ENCODE results near the gene REELD1.

The REELD1 gene

DNA sequence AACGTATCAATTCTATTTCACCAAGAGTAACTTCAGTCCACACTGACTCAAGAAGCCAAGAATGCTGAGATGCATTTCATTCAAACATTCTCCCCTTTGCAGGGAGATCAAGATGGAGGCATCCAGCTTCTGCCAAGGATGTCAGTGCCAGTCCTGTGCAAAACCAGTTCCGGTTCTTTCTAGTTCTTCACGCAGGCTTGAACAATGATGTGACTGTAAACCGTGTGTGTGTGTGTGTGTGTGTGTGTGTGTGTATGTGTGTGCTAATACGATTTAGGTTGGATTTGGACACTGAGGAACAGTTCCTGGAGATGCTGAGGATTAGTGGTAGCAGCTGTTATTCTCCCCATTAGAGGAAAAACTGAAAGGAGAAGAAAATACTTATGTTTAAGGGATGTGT is at the start of gene REELD1:
Gene REELD1, plus strand, starts transcription at position 301 of the 400 bp plus-strand sequence. CDS start 2,415 bp downstream, outside the sequence.
- DNase-seq (ENCODE audit: low read depth), result no peak

DNA sequence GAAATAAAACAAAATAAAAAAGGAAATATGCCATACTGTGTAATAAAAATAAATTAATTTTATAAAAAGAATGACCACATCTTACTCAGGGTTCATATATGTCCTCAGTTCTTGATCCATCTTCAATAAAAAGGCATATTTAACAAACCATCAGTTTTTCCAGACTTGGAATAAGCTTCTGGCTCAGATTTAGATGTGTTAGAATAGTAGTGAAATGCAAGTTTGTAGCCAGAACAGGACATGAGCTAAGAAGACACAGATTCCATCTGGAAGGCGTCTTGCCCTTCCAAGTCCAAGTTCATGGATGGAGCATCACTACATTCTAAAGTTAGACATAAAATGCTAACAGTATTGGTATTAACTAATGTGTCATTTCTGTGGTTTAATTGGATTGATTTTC is 49.1 kb upstream of the REELD1 start:
- no peak for DNase-seq (ENCODE audit: low read depth)

DNA sequence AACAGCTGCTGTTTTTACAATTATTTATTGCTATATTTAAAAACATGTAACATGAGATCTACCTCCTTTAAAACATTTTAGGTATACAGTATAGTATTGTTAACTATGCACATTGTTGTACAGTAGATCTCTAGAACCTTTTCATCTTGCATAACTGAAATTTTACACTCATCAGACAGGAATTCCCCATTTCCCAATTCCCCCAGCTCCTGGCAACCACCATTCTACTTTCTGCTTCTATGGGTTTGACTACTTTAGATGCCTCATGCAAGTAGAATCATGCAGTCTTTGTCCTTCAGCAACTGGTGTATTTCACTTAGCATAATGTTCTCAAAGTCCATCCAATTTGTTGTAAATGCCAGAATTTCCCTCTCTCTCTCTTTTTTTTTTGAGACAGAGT is 48.5 kb upstream of the REELD1 start:
- DNase-seq (ENCODE audit: low read depth), result no peak

DNA sequence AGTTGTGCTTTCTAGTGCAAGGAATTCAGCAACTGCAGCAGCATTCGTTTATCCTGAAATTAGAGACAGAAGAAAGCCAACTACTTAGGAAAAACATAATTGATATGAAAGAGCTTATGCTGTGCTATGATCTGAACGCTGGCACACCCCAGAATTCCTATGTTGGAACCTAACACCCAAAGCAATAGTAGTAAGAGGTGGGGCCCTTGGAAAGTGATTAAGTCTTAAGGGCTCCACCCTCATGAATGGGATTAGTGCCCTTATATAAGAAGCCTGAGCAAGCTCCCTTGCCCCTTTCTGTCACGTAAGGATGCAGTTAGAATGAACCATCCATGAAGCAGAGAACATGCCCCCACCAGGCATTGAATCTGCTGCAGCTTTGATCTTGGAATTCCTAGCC is 44.2 kb upstream of the REELD1 start:
- no peak for DNase-seq (ENCODE audit: low read depth)

DNA sequence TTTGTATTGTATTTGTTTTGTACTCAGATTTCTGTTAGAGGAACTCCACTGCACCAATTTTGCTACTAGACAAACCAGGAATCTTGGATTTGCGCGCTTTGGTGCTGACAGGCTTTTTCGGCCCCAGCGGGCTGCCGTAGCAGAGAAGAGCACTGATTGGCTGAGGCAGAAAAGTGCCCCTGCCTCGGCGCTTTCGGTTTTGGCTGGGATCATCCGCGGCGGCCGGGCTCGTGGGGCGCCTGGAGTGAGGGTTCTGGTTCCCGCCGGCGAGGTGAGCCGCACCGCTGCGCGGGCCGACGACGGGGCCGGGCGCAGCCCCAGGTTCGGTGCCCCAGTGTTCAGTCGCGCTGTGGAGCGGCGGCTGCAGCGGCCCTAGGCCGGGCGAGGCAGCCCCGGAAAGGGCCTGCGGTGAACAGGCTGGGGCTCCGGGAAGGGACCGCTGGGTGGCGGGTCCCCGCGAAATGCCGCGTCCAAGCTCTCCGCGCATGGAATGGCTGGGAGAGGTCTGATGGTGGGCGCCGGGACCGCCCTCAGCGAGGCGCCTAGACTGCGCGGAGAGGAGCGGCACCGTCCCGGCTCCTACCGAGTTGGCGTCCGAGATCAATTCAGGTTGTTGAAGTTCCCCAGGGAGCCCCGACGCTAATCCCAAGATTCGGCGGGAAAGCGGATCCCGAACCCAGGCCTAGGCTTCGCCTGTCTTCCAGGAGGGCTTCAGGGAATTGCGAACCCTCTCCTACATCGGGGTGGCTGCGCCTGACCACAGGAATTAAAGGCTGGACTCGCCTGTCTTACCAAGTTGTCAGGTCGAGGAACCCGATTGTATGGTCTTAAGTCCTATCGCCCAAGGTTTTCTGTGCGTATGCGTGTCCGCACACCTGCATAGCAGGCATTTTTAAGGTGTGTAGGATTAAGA is 38.5 kb upstream of the REELD1 start, which contains the start of gene LSM6:
Gene LSM6, plus strand, starts transcription at position 178 of the 913 bp plus-strand sequence. CDS start 7,204 bp downstream, outside the sequence.
- peak; percentile 73 for DNase-seq (ENCODE audit: low read depth)

DNA sequence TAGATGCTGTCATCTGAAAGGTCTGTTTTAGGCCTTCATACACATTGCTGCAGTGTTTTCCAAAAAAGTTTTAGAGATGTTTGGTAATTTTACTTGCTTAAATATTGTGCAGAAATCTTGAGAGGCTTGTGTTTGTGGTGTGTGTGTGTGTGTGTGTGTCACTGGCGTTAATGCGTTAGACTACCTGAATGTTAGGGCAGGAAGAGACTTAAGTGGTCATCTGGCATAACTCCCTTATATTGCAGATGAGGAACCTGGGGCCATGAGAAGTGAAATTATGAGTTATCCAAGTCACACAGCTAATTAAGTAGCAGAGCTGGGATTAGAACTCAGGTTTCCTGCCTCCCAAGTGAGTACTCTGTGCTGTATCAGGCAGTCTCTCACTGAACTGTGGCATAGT is 37.4 kb upstream of the REELD1 start:
- DNase-seq (ENCODE audit: low read depth), result no peak

DNA sequence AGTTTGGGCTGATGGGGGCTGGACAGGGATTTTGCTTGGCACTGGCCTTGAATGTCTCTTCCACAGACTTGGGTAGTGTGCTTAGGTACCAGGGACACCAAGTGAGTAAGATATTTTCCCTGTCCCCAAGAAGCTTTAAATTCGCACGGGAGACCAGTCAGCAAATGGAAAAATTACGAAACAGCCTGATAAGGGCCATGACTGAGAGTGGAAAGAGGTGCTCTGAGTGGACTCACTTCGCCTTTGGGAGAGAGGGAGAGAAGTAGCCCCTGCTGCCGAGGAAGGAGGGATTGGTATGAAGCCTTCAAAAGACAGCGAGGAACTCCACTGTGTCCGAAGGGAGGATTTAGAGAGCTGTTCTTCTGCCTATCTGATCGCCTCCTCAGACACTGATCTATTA is 36.2 kb upstream of the REELD1 start:
- DNase-seq (ENCODE audit: low read depth), result no peak

DNA sequence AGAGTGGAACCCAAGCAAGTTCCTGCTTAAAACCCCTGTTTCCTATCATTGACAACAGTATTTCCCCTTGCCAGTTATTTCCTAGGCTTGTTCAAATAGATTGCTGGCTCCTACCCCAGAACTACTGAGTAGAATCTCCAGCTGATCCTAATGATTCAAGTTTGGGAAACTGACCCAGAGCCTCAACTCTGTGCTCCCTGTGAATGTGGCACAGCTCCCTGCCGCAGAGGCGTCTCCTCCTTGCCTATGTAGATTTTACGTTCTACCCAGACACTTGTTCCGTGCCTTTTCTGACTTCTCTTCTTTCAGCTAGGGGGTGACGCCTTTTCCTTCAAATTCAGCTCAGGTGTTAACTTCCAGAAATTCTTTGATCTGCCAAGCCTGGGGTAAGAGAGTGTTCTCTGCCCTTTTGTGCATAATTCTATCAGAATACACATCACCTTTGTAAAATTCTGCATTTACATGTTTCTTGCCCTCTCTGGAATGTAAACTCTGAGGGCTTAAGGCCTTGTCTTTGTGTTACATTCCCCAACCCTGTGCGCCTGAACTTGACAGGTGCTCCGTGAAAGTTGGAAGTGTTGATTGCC is 34.5 kb upstream of the REELD1 start:
- no peak for DNase-seq (ENCODE audit: low read depth)

DNA sequence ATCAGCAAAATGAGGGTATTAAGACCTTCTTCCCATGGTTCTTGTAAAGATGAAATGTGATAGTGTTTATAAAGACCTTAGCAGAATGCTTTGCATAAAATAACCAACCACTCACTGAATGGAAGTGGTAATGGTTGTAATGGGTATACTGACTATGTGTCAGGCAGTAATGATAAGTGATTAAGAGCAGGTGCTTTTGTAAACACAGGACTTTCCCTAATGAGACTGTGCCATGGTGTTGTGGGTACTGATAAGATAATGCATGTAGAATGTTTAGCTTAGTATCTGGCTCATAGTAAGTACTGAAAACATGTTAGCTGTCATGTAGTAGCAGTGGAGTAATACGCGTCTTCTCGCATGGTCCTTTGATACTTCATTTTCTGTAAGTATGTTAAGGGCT is 31.9 kb upstream of the REELD1 start:
- no peak for DNase-seq (ENCODE audit: low read depth)

DNA sequence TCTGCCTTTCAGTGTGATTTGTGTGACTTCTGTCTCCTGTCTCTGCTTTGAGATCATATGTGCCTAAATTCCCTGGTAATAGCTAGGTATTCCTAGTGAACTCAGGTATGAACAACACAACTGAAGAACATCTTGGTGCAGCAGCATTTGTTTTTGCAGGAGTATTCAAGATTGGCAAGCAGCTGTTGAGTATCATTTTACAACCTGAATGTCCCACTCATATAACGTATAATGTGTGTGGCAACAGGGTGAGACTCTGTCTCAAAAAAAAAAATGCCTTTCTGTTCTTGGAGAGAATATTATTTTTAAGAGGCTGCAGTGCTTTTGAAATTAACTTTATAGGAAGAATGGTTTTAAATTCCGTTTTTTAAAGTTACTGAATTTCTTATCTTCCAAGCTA is 31.1 kb upstream of the REELD1 start:
- no peak for DNase-seq (ENCODE audit: low read depth)

DNA sequence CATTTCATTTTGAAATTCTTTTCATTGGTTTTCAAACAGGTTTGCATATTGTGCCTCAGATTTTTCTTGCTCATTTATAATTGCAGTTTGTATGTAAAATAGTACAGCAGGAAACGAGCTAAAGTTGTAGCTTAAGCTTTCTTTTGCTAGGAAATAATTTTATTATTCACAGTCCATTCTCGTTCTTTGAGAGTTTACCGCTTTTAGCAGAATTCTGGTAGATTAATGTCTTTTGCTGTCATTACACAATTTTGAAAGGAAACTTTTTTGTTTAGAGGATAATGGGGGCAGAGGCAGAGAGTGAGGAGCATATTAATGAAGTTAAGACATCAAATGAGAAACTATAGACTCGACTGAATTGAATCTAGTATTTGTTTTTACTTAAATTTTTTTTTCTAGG is 28.3 kb upstream of the REELD1 start:
- no peak for DNase-seq (ENCODE audit: low read depth)

DNA sequence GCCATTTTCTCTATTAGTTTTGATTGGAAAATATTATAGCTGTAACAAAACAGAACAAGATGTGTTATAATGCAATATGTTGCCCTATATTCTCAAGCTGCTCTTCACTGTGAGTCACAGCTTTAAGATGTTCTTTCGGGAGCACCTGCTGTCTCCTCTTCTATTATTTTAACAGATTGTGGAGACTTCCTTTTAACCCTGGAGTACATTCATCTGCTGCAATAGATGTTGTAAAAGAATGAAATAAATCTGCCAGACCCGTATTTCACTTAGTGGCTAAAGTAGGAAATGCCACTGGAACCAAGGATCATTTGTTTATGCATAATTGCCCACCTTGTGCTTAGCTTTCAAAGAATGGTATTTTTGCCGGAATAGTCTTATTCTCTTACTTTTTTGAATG is 27.7 kb upstream of the REELD1 start:
- no peak for DNase-seq (ENCODE audit: low read depth)

DNA sequence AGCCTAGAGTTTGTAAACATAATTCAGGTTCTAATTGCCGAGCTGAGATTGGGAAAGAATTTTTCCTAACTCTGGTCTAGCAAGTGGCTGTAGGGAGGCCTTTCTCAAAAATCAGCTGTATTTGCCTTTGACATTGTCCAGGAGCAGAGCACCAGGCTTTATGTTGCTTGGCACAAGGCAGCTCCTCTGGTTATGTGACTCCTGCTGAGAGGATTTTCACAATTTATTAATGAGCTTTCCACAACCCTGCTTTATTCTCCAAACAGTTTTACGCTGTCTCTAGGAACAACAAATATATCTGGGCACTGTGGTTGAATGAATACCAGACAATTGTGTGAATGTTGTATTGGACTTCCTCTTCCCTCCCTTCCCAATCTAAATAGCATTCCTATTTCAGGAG is 23.9 kb upstream of the REELD1 start:
- no peak for DNase-seq (ENCODE audit: low read depth)

DNA sequence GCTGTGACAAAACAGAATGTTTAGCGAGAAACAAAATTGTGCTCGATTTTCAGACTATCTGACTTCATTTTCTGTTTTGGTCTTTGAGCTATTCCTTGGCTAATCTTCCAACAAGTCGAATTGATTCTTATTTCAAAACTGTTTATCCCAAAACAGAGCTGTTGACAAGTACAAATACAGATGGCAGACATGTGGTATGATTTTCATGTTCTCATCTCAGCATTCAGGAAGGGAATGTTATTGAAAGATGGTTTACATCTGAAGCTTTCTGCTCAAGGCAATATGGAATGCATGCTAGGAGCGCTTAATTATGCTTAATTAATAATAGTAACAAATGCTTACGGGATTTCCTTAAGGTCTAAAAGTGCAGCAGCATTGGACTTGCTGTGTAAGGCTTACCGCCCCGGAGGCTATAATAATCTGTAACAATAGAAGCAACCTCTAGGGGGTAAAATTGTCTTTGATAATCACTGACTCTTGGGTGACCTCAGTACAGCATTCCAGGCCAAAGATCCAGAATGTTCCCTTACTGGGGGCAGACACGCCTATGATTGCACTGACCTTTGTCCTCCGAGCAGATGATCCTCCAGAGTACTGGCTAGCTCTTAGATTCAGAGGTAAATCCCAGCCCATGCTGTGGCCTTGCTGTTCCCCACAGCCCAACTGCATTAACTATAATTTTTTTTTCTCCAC is 22.4 kb upstream of the REELD1 start:
- no peak for DNase-seq (ENCODE audit: low read depth)

DNA sequence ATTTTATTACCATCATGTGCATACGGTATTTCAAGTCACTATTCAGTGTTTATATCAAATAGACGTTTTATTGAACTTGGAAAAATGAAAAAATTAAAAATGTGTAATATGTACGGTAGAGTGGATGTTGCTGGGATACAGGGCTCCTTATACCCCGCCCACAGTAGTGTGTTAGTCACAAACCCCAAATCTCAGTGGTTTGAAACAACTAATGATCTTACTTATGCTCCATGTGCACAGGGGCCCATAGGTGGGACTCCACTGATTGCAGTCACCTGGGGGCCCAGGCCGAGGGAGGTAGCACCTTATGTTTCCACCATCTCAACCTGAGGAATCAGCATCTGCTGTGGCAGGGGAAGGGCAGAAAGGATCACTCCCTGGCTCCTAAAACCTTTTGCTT is 20.7 kb upstream of the REELD1 start:
- DNase-seq (ENCODE audit: low read depth), result no peak

DNA sequence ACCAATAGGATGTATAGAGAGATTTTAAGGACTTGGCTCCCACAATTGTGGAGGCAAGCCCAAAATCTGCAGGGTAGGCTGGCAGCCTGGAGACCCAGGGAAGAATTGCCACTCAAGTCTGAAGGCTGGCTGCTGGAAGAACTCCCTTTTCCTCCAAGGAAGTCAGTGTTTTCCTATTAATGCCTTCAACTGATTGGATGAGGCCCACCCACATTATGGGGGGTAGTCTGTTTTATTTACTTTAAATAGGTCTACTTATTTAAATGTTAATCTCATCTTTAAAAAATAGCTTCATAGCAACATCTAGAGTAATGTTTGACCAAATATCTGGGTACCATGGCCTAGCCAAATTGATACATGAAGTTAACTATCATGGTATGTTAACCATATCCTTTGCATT is 20.1 kb upstream of the REELD1 start:
- DNase-seq (ENCODE audit: low read depth), result no peak

DNA sequence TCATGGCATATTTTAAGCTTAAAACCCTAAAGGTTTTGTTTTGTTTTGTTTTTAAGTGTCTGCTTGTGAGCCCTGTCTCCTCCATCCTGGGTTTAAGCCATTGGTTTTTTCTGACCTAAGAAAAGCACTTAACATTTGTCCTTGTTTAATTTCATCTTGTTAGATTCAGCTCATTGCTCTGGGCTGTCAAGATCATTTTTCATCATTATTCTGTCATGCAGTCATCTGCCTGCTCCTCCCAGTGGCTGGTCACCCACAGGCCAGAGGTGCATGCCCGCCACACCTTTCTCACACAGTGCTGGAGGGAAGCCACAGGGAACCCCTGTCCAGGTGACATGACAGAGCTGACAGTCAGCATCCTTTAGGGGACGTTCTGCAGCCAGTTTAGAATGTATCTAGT is 11.7 kb upstream of the REELD1 start:
- DNase-seq (ENCODE audit: low read depth), result no peak

DNA sequence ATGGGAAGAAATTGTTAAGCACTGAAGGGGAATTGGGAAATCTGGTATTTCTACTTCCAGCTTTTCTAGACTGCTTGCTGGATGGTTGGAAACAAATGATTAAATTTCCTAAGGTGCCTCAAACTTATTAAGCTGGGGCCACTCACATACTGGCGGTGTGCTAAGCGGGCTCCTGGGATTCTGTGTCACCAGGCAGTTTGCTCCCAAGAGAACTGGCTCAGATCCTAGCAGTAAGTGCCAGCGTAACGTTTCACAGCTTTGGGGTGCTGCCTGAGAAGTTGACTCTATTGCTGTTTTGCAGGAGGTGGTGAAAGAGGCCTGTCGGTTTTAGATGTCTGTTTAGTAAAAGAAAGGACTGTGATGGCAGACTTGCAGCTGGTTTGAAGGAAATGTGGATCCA is 6.9 kb upstream of the REELD1 start:
- DNase-seq (ENCODE audit: low read depth), result no peak

DNA sequence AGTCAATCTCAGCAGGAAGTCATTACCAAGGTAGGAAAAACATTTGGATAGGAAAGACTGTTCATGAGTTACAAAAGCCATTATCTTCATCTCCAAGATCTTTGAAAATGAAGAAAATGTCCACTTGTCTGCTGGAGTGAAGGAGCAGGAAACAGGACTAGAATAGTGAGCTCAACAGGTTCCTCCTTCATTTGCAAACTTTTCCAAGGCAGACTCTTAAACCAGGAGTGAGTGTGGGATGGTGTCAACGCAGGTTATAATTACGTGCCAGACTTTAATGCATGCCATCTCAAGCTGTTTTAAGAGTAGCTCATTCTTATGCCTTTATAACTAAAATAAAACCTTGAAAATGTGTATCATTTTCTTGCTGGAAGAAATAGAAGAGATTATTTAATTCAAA is 3.4 kb upstream of the REELD1 start:
- DNase-seq (ENCODE audit: low read depth), result no peak

DNA sequence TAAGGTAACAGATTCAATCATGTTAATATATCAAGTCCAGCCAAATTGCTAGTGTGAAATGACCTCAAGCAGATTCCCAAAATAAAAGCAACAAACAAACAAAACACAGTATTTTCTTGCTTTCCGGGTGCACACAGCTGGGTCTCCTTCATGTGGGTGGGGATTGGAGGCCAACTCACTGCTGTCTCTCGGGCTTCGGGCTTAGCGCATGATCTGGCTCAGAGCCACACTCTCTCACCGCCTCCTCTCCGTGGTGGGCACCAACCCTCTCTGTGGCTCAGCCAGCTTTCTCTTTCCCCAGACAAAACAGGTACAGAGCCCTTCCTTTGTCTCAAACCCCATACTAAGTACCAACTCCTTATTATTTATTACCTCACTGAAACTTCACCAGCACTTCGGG is 2.9 kb upstream of the REELD1 start:
- no peak for DNase-seq (ENCODE audit: low read depth)

DNA sequence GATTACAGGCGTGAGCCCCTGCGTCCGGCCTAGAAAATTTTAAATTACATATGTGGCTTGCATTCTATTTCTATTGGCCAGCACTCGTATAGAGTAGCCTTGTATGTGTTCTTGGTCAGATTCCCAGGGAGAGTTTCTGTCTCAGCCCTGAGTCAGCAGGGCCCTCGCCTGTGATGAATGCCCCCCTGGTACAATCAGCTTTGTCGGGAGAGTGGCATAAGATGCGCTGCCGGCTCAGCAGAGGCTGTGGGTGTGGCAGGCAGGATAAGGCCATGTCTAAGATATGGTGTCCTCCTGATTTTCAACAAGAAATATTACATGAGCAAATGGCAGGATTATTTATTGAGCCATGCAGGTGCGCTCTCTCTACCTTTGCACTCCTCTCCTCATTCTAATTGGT is 1.6 kb upstream of the REELD1 start:
- DNase-seq (ENCODE audit: low read depth), result no peak

DNA sequence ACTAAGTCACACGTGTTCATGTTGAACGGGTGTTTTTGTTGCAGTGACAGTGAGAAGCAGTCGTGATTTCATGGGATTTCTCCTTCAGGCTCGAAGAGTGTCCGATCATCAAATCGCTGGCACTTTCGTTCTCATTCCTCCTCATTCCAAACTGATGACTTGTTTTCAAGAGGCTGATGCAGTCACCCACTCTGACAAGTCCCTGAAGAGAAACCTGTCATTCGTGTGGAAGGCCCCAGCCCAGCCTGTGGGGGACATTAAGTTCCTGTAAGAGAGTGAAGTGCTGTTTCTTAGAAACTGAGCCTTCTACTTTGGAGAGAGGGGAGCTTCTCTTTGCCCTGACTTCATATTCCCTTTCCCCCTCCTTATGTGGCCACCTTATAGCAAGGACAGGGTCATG is 8.0 kb downstream of the REELD1 start:
- DNase-seq (ENCODE audit: low read depth), result no peak

DNA sequence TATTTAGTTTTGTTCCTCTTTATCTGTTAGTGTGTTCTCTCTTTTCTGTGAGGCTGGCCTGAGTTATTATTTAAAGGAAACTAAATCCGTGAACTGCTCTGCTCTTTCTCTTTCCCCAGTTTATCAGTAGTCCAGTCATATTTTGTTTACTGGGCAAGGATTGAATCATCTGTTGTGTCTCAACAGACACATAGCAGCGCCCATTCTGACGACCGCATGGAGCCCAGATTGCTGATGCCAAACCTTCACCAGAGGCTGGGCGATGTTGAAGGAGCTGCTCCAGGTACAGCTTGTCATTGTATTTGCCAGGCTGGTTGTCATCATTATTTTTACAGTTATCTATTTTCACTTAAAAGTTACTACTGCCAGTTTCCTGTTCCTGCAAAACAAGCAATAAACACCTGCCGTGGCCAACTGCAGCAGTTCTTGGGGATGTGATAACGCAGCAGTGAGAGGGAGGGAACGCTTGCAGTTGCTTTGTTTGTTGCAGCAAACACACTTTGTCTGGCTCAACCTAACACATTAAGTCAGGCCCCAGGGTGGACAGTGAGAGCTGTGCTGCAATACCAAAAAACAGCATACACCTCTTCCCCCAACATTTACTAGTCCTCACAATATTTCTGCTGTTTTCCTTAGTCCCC is 10.1 kb downstream of the REELD1 start:
- DNase-seq (ENCODE audit: low read depth), result no peak

Data from activated T-cell treated with anti-CD3 and anti-CD28 coated beads for 1 hour (primary cell).